PC-3 (cell line): ENCODE measurements around the gene KEL.

ENCODE experiments used
- CTCF ChIP-seq: fragments of 300-600 bp; sonication (generic); conservative IDR thresholded peaks from 2 replicates; pipeline ENCODE4 v1.5.1; 2017; ENCODE audit warnings: antibody characterized with exemption, low read depth, mild to moderate bottlenecking, low read length
- EZH2 ChIP-seq: fragments of 300-600 bp; sonication (generic); IDR thresholded peaks from one replicate; pipeline ENCODE4 v1.6.1; 2017; ENCODE audit warnings: antibody characterized with exemption, mild to moderate bottlenecking, low read length; ENCODE audit not compliant: unreplicated experiment
- EZH2phosphoT487 ChIP-seq: fragments of 300-600 bp; sonication (generic); IDR thresholded peaks from 2 replicates; pipeline ENCODE4 v1.6.1; 2018; ENCODE audit warnings: mild to moderate bottlenecking, antibody characterized with exemption, low read length, borderline replicate concordance

DNA sequence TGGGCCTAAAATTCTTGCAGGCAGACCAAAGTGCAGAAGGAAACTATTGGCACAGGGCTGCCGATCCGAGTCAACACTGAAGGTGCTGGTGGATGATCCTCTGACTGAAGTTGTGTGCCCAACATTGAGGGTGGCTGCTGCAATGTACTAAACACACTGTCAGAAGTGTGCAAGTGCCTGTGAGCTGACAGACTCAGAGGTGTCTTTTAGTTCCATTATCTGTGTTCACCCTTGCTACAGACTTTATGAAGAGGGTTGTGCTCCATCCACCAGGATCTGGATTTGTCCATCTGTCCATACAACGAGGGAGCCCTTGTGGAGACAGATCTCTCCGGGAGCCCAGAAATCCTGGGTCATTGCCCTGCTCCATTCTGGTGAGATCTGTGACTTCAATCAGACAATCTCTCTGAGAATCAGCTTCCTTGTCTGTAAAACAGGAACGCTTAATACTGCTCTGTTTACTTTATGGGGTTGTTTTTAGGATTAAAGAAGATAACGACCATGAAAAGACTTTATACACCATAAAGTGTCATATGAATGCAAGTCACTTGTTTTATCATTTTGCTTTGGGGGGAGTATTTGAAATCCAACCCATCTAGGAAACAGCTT lies 67.1 kb downstream of the KEL start:
- TF ChIP-seq CTCF (no peak), EZH2 (no peak), EZH2phosphoT487 (no peak)
